Neural progenitor cell (in vitro differentiated cells): Measurements from ENCODE around the gene RPS6KA6. TPM values are rescaled to one million over a fixed set of nuclear protein-coding genes. Genes with fewer than 3 reads are reported as not detected.

Experiments
- DNase-seq: peaks from one replicate; pipeline ENCODE4 v3.0.0-alpha.2; 2016; ENCODE audit warnings: low spot score
- H2AFZ ChIP-seq: fragments of 200-600 bp; sonication (generic); replicated peaks from 2 replicates; pipeline ENCODE4 v1.6.1; 2016; ENCODE audit warnings: antibody characterized with exemption
- H3F3A ChIP-seq: fragments of 200-600 bp; sonication (generic); 2 replicates; pipeline ENCODE4 v1.6.1; 2016; ENCODE audit warnings: antibody characterized with exemption, low read depth
- H3K27ac ChIP-seq: fragments of 200-600 bp; sonication (generic); 2 replicates; pipeline ENCODE4 v1.5.1; 2016; ENCODE audit warnings: mild to moderate bottlenecking
- H3K27me3 ChIP-seq: fragments of 200-600 bp; sonication (generic); 2 replicates; pipeline ENCODE4 v1.6.1; 2016; ENCODE audit warnings: mild to moderate bottlenecking, moderate library complexity
- H3K36me3 ChIP-seq: fragments of 200-600 bp; sonication (generic); 2 replicates; pipeline ENCODE4 v1.5.1; 2016
- H3K4me1 ChIP-seq: fragments of 200-600 bp; sonication (generic); 2 replicates; pipeline ENCODE4 v1.6.1; 2016; ENCODE audit warnings: mixed run types
- H3K4me2 ChIP-seq: fragments of 200-600 bp; sonication (generic); 2 replicates; pipeline ENCODE4 v1.6.1; 2016
- H3K4me3 ChIP-seq: fragments of 200-600 bp; sonication (generic); 2 replicates; pipeline ENCODE4 v1.5.1; 2016
- H3K79me2 ChIP-seq: fragments of 200-600 bp; sonication (generic); 2 replicates; pipeline ENCODE4 v1.6.1; 2016; ENCODE audit warnings: low read depth
- H3K9ac ChIP-seq: fragments of 200-600 bp; sonication (generic); 2 replicates; pipeline ENCODE4 v1.6.1; 2016
- H3K9me3 ChIP-seq: fragments of 200-600 bp; sonication (generic); 2 replicates; pipeline ENCODE4 v1.5.1; 2016; ENCODE audit warnings: low read depth
- H4K20me1 ChIP-seq: fragments of 200-600 bp; sonication (generic); 2 replicates; pipeline ENCODE4 v1.6.1; 2016; ENCODE audit warnings: low read depth
- H3K27ac Mint-ChIP-seq: 3 replicates; pipeline ENCODE4 v1.8.0; 2021; ENCODE audit warnings: mixed read lengths
- H3K27me3 Mint-ChIP-seq: 2 replicates; pipeline ENCODE4 v1.8.0; 2022; ENCODE audit warnings: low read depth, mild to moderate bottlenecking, inconsistent platforms, moderate library complexity, mixed read lengths; ENCODE audit not compliant: insufficient read depth
- H3K36me3 Mint-ChIP-seq: 3 replicates; pipeline ENCODE4 v1.8.0; 2021; ENCODE audit warnings: mixed read lengths
- H3K4me1 Mint-ChIP-seq: 3 replicates; pipeline ENCODE4 v1.8.0; 2021; ENCODE audit warnings: mixed read lengths
- H3K4me3 Mint-ChIP-seq: 3 replicates; pipeline ENCODE4 v1.8.0; 2021; ENCODE audit warnings: mild to moderate bottlenecking, moderate library complexity, mixed read lengths
- H3K9me3 Mint-ChIP-seq: 3 replicates; pipeline ENCODE4 v1.8.0; 2020; ENCODE audit warnings: mixed read lengths
- CTCF ChIP-seq: fragments of 200-600 bp; sonication (generic); IDR thresholded peaks from 2 replicates; pipeline ENCODE4 v1.5.1; 2017; ENCODE audit warnings: antibody characterized with exemption, mild to moderate bottlenecking
- EZH2 ChIP-seq: fragments of 200-600 bp; sonication (generic); IDR thresholded peaks from 2 replicates; pipeline ENCODE4 v1.6.1; 2017; ENCODE audit warnings: antibody characterized with exemption, mild to moderate bottlenecking, moderate library complexity
- EZH2phosphoT487 ChIP-seq: fragments of 200-600 bp; sonication (generic); IDR thresholded peaks from 2 replicates; pipeline ENCODE4 v1.6.1; 2017; ENCODE audit warnings: antibody characterized with exemption
- total RNA-seq: library from RNA; depleted of rRNA; stranded (reverse); fragments of >200 nt; gene quantifications from 2 replicates; pipeline ENCODE4 v1.2.3, GENCODE V29; 2015; ENCODE audit warnings: low replicate concordance

Gene RPS6KA6
- total RNA-seq, 1 donor from 2014 or later, result 20.0 TPM

DNA sequence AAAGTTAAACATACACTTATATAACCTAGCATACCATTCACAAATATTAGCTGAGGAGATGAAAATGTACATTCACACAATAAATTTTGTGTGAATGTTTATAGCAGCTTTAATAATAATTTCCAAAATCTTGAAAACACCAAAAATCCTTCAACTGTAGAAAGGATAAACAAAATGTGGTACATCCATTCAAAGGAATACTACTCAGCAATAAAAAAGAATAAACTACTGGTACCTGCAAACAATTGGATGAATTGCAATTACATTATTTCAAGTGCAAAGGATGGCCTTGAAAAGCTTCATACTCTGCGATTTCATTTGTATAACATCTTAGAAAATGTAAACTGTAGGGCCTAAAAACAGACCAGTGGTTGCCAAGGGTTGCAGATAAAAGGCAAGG lies 11.7 kb upstream of the RPS6KA6 start:
- H3K36me3 ChIP-seq, result no peaks in the 10 kb centered on the region
- H3K9me3 ChIP-seq, result peaks cover 5% of the 10 kb centered on the region
- H3K36me3 Mint-ChIP-seq, result no peaks in the 10 kb centered on the region
- TF ChIP-seq CTCF (no peak), EZH2phosphoT487 (no peak), EZH2 (no peak)
- no peak for DNase-seq
- H3K9me3 Mint-ChIP-seq, result no peaks in the 10 kb centered on the region
- no peaks in the 10 kb centered on the region for H3F3A ChIP-seq
- no peaks in the 10 kb centered on the region for H3K79me2 ChIP-seq
- H3K4me3 Mint-ChIP-seq, result no peak overlapping the region
- no peak overlapping the region for H3K27ac ChIP-seq
- H3K4me3 ChIP-seq, result no peak overlapping the region
- H3K4me1 Mint-ChIP-seq, result no peaks in the 10 kb centered on the region
- no peaks in the 10 kb centered on the region for H3K27me3 ChIP-seq
- H3K27ac Mint-ChIP-seq, result no peak overlapping the region
- H4K20me1 ChIP-seq, result no peaks in the 10 kb centered on the region
- H3K9ac ChIP-seq, result no peak overlapping the region
- no peaks in the 10 kb centered on the region for H3K27me3 Mint-ChIP-seq
- H2AFZ ChIP-seq, result no peak overlapping the region
- no peaks in the 10 kb centered on the region for H3K4me1 ChIP-seq
- no peak overlapping the region for H3K4me2 ChIP-seq

- H3K4me2 ChIP-seq, result no peak overlapping the region
- no peaks in the 10 kb centered on the region for H3K79me2 ChIP-seq
- no peak overlapping the region for H3K4me3 Mint-ChIP-seq
- no peaks in the 10 kb centered on the region for H3K27me3 ChIP-seq
- no peaks in the 10 kb centered on the region for H3K36me3 Mint-ChIP-seq
- H3K27ac Mint-ChIP-seq, result no peak overlapping the region
- H3K27me3 Mint-ChIP-seq, result peaks cover 2% of the 10 kb centered on the region
- H2AFZ ChIP-seq, result no peak overlapping the region
- H3F3A ChIP-seq, result no peaks in the 10 kb centered on the region
- H3K4me1 ChIP-seq, result no peaks in the 10 kb centered on the region
- DNase-seq, result no peak
- H3K9ac ChIP-seq, result no peak overlapping the region
- H3K4me3 ChIP-seq, result no peak overlapping the region
- peaks cover 5% of the 10 kb centered on the region for H3K9me3 ChIP-seq
- no peaks in the 10 kb centered on the region for H4K20me1 ChIP-seq
- no peaks in the 10 kb centered on the region for H3K36me3 ChIP-seq
- H3K27ac ChIP-seq, result no peak overlapping the region
- no peaks in the 10 kb centered on the region for H3K9me3 Mint-ChIP-seq
- H3K4me1 Mint-ChIP-seq, result no peaks in the 10 kb centered on the region
- TF ChIP-seq EZH2 (no peak), CTCF (no peak), EZH2phosphoT487 (no peak)
Observed at GRCh38 chrX:84197550-84197949, 9.6 kb upstream of the RPS6KA6 start.

GRCh38 chrX:84192006-84192405 lies 4.0 kb upstream of the RPS6KA6 start:
- no peak overlapping the region for H3K27ac Mint-ChIP-seq
- peaks cover 5% of the 10 kb centered on the region for H3K9me3 ChIP-seq

More at GRCh38 chrX:84192006-84192405, 4.0 kb upstream of the RPS6KA6 start:
- Histone ChIP-seq H3K4me2 (no peak overlapping the region), H3K9ac (no peak overlapping the region), H3K4me3 (no peak overlapping the region), H3K27me3 (no peaks in the 10 kb centered on the region), H3F3A (no peaks in the 10 kb centered on the region), H3K79me2 (no peaks in the 10 kb centered on the region), H3K27ac (no peak overlapping the region), H4K20me1 (no peaks in the 10 kb centered on the region), H3K4me1 (no peaks in the 10 kb centered on the region), H2AFZ (no peak overlapping the region), H3K36me3 (no peaks in the 10 kb centered on the region)
- Mint-ChIP-seq H3K36me3 (no peaks in the 10 kb centered on the region), H3K4me3 (no peak overlapping the region), H3K4me1 (no peaks in the 10 kb centered on the region), H3K27me3 (peaks cover 5% of the 10 kb centered on the region), H3K9me3 (no peaks in the 10 kb centered on the region)
- TF ChIP-seq CTCF (no peak), EZH2phosphoT487 (no peak), EZH2 (no peak)
- DNase-seq, result no peak
